GM18519 (cell line): ENCODE measurements around the gene KRTAP5-10.
"Not testable (repeated sequence)": the region's sequence is repeated elsewhere in the genome, so short reads cannot be mapped to it uniquely, and the experiment has no call there.

Experiments
- ATAC-seq: cut with Tn5 transposase; IDR thresholded peaks from one replicate; pipeline ENCODE4 v1.9.1; 2021; ENCODE audit warnings: mild to moderate bottlenecking, moderate library complexity; ENCODE audit not compliant: unreplicated experiment, low FRiP score

Gene KRTAP5-10

GRCh38 chr11:71565263-71565662 is at the start of gene KRTAP5-10:
KRTAP5-10 (plus strand) TSS chr11:71565563; CDS start chr11:71565588, 25 bp downstream.
- no peak for ATAC-seq

GRCh38 chr11:71518506-71519471 is 46.6 kb upstream of the KRTAP5-10 start:
- no peak for ATAC-seq

- ATAC-seq, result no peak
These were observed 45.8 kb upstream of the KRTAP5-10 start for GRCh38 chr11:71519546-71519945.

GRCh38 chr11:71525188-71525937 is 40.0 kb upstream of the KRTAP5-10 start:
- no peak for ATAC-seq

GRCh38 chr11:71525938-71526495 is 39.3 kb upstream of the KRTAP5-10 start:
- ATAC-seq, result no peak

GRCh38 chr11:71526796-71527575 is 38.4 kb upstream of the KRTAP5-10 start, which contains the start of gene KRTAP5-7:
KRTAP5-7 (plus strand) TSS chr11:71527267; CDS start chr11:71527301, 34 bp downstream.
- ATAC-seq, result not testable (repeated sequence)

GRCh38 chr11:71527576-71528210 is 37.7 kb upstream of the KRTAP5-10 start:
- ATAC-seq, result no peak

- no peak for ATAC-seq
These were observed 34.8 kb upstream of the KRTAP5-10 start for GRCh38 chr11:71530602-71531001.

GRCh38 chr11:71532036-71532610 is 33.2 kb upstream of the KRTAP5-10 start:
- ATAC-seq, result no peak

GRCh38 chr11:71534711-71535608 is 30.4 kb upstream of the KRTAP5-10 start:
- ATAC-seq, result not testable (repeated sequence)

- no peak for ATAC-seq
These were observed 29.5 kb upstream of the KRTAP5-10 start for GRCh38 chr11:71535825-71536224.

GRCh38 chr11:71537537-71537936 is 27.8 kb upstream of the KRTAP5-10 start:
- ATAC-seq, result no peak

- not testable (repeated sequence) for ATAC-seq
These were observed 27.2 kb upstream of the KRTAP5-10 start, which contains the start of gene KRTAP5-8 for GRCh38 chr11:71537977-71538665. KRTAP5-8 (plus strand) TSS chr11:71538025; CDS start chr11:71538056, 31 bp downstream.

- no peak for ATAC-seq
These were observed 26.7 kb upstream of the KRTAP5-10 start for GRCh38 chr11:71538666-71538990.

GRCh38 chr11:71539017-71539416 is 26.3 kb upstream of the KRTAP5-10 start:
- no peak for ATAC-seq

GRCh38 chr11:71539971-71540370 is 25.4 kb upstream of the KRTAP5-10 start:
- not testable (repeated sequence) for ATAC-seq

- ATAC-seq, result not testable (repeated sequence)
These were observed 24.6 kb upstream of the KRTAP5-10 start for GRCh38 chr11:71540521-71541304.
